Stimulated activated CD8-positive, alpha-beta memory T cell treated with anti-CD3 and anti-CD28 coated beads, Interleukin-4, amount 100 ng/mL, for 48 hours (primary cell): ENCODE data around the gene PRDM16.

Experiments used
- DNase-seq: peaks from one replicate; pipeline ENCODE4 v3.0.0-alpha.2; 2020

Gene PRDM16

GRCh38 chr1:3368711-3369445, 299.9 kb downstream of the PRDM16 start:
- DNase-seq: no peak

- no peak for DNase-seq
These were observed 300.6 kb downstream of the PRDM16 start for GRCh38 chr1:3369446-3370076.

GRCh38 chr1:3370856-3371703, 302.1 kb downstream of the PRDM16 start:
- DNase-seq: no peak

GRCh38 chr1:3372317-3372716, 303.3 kb downstream of the PRDM16 start:
- DNase-seq: peak; percentile 36

- DNase-seq: no peak
These were observed 304.2 kb downstream of the PRDM16 start for GRCh38 chr1:3373175-3373574.

GRCh38 chr1:3373700-3374405, 304.9 kb downstream of the PRDM16 start:
- no peak for DNase-seq

GRCh38 chr1:3375245-3375644, 306.2 kb downstream of the PRDM16 start:
- DNase-seq: no peak

GRCh38 chr1:3377166-3377565, 308.2 kb downstream of the PRDM16 start:
- DNase-seq: no peak

GRCh38 chr1:3377604-3378279, 308.7 kb downstream of the PRDM16 start:
- no peak for DNase-seq

GRCh38 chr1:3378411-3379208, 309.6 kb downstream of the PRDM16 start:
- no peak for DNase-seq

GRCh38 chr1:3379934-3380333, 310.9 kb downstream of the PRDM16 start:
- no peak for DNase-seq

GRCh38 chr1:3380469-3380868, 311.5 kb downstream of the PRDM16 start:
- no peak for DNase-seq

- no peak for DNase-seq
These were observed 312.9 kb downstream of the PRDM16 start for GRCh38 chr1:3381901-3382300.

GRCh38 chr1:3382326-3383057, 313.5 kb downstream of the PRDM16 start:
- no peak for DNase-seq

- DNase-seq: no peak
These were observed 314.7 kb downstream of the PRDM16 start for GRCh38 chr1:3383679-3384078.

GRCh38 chr1:3384407-3384806, 315.4 kb downstream of the PRDM16 start:
- DNase-seq: no peak

GRCh38 chr1:3386205-3387002, 317.4 kb downstream of the PRDM16 start:
- DNase-seq: no peak

- no peak for DNase-seq
These were observed 318.4 kb downstream of the PRDM16 start for GRCh38 chr1:3387401-3387800.

- DNase-seq: no peak
These were observed 320.3 kb downstream of the PRDM16 start for GRCh38 chr1:3389093-3389833.
